GM23248 (cell line): Measurements from ENCODE around the gene ETV5. TPM values are rescaled to one million over a fixed set of nuclear protein-coding genes. Genes with fewer than 3 reads are reported as not detected.

ENCODE experiments used
- DNase-seq: peaks from one replicate; pipeline ENCODE4 v3.0.0-alpha.2; 2015
- H2AFZ ChIP-seq: fragments of 200-600 bp; sonication (generic); 2 replicates; pipeline ENCODE4 v1.6.1; 2016; ENCODE audit warnings: antibody characterized with exemption
- H3F3A ChIP-seq: fragments of 200-600 bp; sonication (generic); 2 replicates; pipeline ENCODE4 v1.6.1; 2016; ENCODE audit warnings: mild to moderate bottlenecking, antibody characterized with exemption, mixed run types; ENCODE audit not compliant: insufficient read depth
- H3K27ac ChIP-seq: fragments of 200-600 bp; sonication (generic); 2 replicates; pipeline ENCODE4 v1.5.1; 2016; ENCODE audit warnings: mild to moderate bottlenecking
- H3K27me3 ChIP-seq: fragments of 200-600 bp; sonication (generic); replicated peaks from 2 replicates; pipeline ENCODE4 v1.6.1; 2016; ENCODE audit warnings: mild to moderate bottlenecking; ENCODE audit not compliant: insufficient read depth
- H3K36me3 ChIP-seq: fragments of 200-600 bp; sonication (generic); 2 replicates; pipeline ENCODE4 v1.6.1; 2016; ENCODE audit warnings: low read depth, mild to moderate bottlenecking
- H3K4me1 ChIP-seq: fragments of 200-600 bp; sonication (generic); 2 replicates; pipeline ENCODE4 v1.6.1; 2016; ENCODE audit warnings: mild to moderate bottlenecking; ENCODE audit not compliant: insufficient read depth
- H3K4me2 ChIP-seq: fragments of 200-600 bp; sonication (generic); one replicate; pipeline ENCODE4 v1.6.1; 2016; ENCODE audit warnings: mild to moderate bottlenecking; ENCODE audit not compliant: unreplicated experiment
- H3K4me3 ChIP-seq: fragments of 200-600 bp; sonication (generic); 2 replicates; pipeline ENCODE4 v1.5.1; 2016; ENCODE audit warnings: mild to moderate bottlenecking
- H3K79me2 ChIP-seq: fragments of 200-600 bp; sonication (generic); 2 replicates; pipeline ENCODE4 v1.6.1; 2016; ENCODE audit warnings: mild to moderate bottlenecking; ENCODE audit not compliant: insufficient read depth
- H3K9ac ChIP-seq: fragments of 200-600 bp; sonication (generic); 2 replicates; pipeline ENCODE4 v1.6.1; 2016; ENCODE audit warnings: mild to moderate bottlenecking
- H3K9me2 ChIP-seq: fragments of 200-600 bp; sonication (generic); 2 replicates; pipeline ENCODE4 v1.6.1; 2016; ENCODE audit warnings: mixed run types, mild to moderate bottlenecking, moderate library complexity; ENCODE audit not compliant: insufficient read depth
- H3K9me3 ChIP-seq: fragments of 200-600 bp; sonication (generic); one replicate; pipeline ENCODE4 v1.6.1; 2017; ENCODE audit warnings: low read depth
- H4K20me1 ChIP-seq: fragments of 200-600 bp; sonication (generic); 2 replicates; pipeline ENCODE4 v1.6.0; 2016; ENCODE audit not compliant: insufficient read depth
- EZH2 ChIP-seq: fragments of 200-600 bp; sonication (generic); IDR thresholded peaks from 2 replicates; pipeline ENCODE4 v1.6.1; 2018; ENCODE audit warnings: antibody characterized with exemption, mild to moderate bottlenecking; ENCODE audit not compliant: insufficient read depth, poor library complexity, severe bottlenecking
- EZH2phosphoT487 ChIP-seq: fragments of 200-600 bp; sonication (generic); IDR thresholded peaks from 2 replicates; pipeline ENCODE4 v1.6.1; 2018; ENCODE audit warnings: antibody characterized with exemption, moderate library complexity, mild to moderate bottlenecking, low read depth; ENCODE audit not compliant: insufficient read depth
- WGBS, 2 experiments: methylation state at CpG; one replicate each; pipeline ENCODE4 v1.1.6; 2015 to 2017; ENCODE audit warnings: low lambda C conversion rate in 2 of 2, low coverage in 1 of 2; ENCODE audit errors: missing lambda C conversion rate in 2 of 2; 5-methylcytosine and 5-hydroxymethylcytosine counted together
- in situ Hi-C: fragments of 300-500 bp; cut with MboI; formaldehyde crosslinking; loops from 2 replicates; pipeline ENCODE4 v1.15.0; 2020
- polyA plus RNA-seq: library from polyadenylated mRNA; unstranded; fragments of >200 nt; fragmentation: Nextera tagmentation; extraction: Ambion mirVana; gene quantifications from 2 replicates; pipeline ENCODE4 v1.2.1, GENCODE V29; 2016
- total RNA-seq: library from RNA; depleted of rRNA; stranded (reverse); fragments of >200 nt; shearing (Covaris generic); gene quantifications from 2 replicates; pipeline ENCODE4 v1.2.3, GENCODE V29; 2014

Gene ETV5
- total and polyA plus RNA-seq, 2 experiments from 2014 or later, result 44.0 to 47.5 TPM

DNA sequence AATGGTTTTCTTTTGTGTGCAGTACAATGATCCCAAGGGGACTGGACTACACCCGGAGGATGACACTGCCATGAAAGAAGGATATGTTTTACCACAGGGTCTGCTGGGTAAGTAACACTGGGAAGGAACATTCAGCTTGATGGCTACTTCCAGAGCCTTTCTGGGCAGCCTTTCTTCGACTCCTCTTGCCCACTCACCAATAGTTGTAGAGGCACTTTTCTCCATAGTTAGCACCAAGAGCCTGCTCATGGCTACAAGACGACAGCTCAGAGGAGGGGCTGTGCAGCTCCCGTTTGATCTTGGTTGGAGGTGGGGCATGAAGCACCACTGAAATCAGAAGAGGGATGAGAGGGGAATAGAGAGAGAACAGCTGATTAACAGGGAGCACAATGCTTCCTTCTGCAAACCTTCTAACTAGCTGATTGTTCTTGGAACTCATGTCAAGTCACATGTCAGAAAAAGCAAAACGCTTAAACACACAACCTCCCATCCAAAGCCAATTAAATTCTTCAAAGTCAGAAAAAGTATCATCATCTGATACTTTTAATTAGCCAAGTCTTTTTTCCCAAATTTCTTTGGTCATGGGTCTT is 27.9 kb downstream of the ETV5 start:
- no peak for TF ChIP-seq EZH2
- no peak for TF ChIP-seq EZH2phosphoT487
- no peaks in the 10 kb centered on the region for H3K9me2 ChIP-seq
- H2AFZ ChIP-seq, result no peak overlapping the region
- no peaks in the 10 kb centered on the region for H4K20me1 ChIP-seq
- no peak for DNase-seq
- H3K4me2 ChIP-seq, result no peak overlapping the region
- H3K9me3 ChIP-seq, result no peaks in the 10 kb centered on the region
- H3K4me3 ChIP-seq, result no peak overlapping the region
- no peaks in the 10 kb centered on the region for H3K4me1 ChIP-seq
- no peak overlapping the region for H3K27ac ChIP-seq
- H3K79me2 ChIP-seq, result peaks cover 8% of the 10 kb centered on the region; the same call in 1 of the 2 replicates
- no peak overlapping the region for H3K9ac ChIP-seq
- WGBS, 2 experiments, result 81 to 84% methylated on average over 5 of the region's 5 CpGs
- H3F3A ChIP-seq, result no peaks in the 10 kb centered on the region
- in situ Hi-C loops, result no loop called here
- no peaks in the 10 kb centered on the region for H3K27me3 ChIP-seq
- H3K36me3 ChIP-seq, result peaks cover 37% of the 10 kb centered on the region; the same call in 1 of the 2 replicates

DNA sequence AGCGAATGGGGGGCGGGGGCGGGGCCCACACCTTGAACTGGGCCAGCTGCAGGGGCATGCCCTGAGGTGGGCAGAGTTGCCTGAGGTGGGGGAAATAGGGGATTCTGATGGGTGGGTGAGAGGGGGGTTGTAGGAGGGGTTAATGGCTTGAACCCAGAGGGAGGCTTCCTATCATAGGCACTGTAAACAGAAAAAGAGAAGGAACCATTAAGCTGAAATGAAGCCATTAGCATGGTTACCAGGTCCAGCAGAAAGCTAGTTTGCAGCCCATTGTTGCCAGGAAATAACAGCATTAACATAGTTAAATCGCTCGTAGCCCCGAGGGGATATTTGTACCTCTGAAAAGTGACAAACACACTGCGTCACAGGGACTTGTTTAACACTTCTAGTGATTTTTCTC is 29.0 kb downstream of the ETV5 start:
- peaks cover 47% of the 10 kb centered on the region for H3K36me3 ChIP-seq
- no peaks in the 10 kb centered on the region for H3K27me3 ChIP-seq
- DNase-seq, result no peak
- H2AFZ ChIP-seq, result no peak overlapping the region
- no peaks in the 10 kb centered on the region for H3K9me2 ChIP-seq
- H3K4me3 ChIP-seq, result no peak overlapping the region
- no peak for TF ChIP-seq EZH2phosphoT487
- no peak for TF ChIP-seq EZH2
- no peaks in the 10 kb centered on the region for H3K9me3 ChIP-seq
- in situ Hi-C loops, result no loop called here
- no peak overlapping the region for H3K27ac ChIP-seq
- no peak overlapping the region for H3K9ac ChIP-seq
- no peaks in the 10 kb centered on the region for H3F3A ChIP-seq
- H3K79me2 ChIP-seq, result peaks cover 6% of the 10 kb centered on the region; the same call in 1 of the 2 replicates
- WGBS, 2 experiments, result 76 to 86% methylated on average over 4 to 7 of the region's 7 CpGs
- H4K20me1 ChIP-seq, result no peaks in the 10 kb centered on the region
- no peak overlapping the region for H3K4me2 ChIP-seq
- no peaks in the 10 kb centered on the region for H3K4me1 ChIP-seq

DNA sequence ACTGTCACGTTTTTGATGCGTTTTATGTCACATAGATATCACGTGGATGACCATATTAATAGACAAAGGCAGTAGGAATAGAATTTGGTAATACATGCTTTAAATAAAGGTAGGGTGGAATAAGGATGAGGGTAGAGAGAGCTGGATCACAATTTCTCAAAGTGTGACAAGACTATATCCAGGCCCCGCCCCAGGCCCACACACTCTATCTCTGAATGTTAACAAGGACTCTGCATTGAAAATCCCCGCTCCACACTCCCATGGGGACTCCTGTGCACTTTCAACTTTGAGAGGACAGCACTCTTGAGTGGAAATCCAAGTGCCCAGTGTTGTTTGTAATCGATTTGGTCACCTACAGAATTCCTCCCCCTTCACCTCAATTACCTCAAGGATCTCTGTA is 31.4 kb downstream of the ETV5 start:
- peaks cover 46% of the 10 kb centered on the region for H3K36me3 ChIP-seq
- TF ChIP-seq EZH2, result no peak
- no peak for TF ChIP-seq EZH2phosphoT487
- no peaks in the 10 kb centered on the region for H3K4me1 ChIP-seq
- H3K27me3 ChIP-seq, result no peaks in the 10 kb centered on the region
- no peak overlapping the region for H2AFZ ChIP-seq
- DNase-seq, result no peak
- 85% methylated on average over 6 of the region's 6 CpGs for WGBS, 2 experiments
- in situ Hi-C loops, result no loop called here
- H3F3A ChIP-seq, result no peaks in the 10 kb centered on the region
- no peaks in the 10 kb centered on the region for H4K20me1 ChIP-seq
- no peaks in the 10 kb centered on the region for H3K9me3 ChIP-seq
- H3K4me3 ChIP-seq, result no peak overlapping the region
- no peak overlapping the region for H3K27ac ChIP-seq
- no peaks in the 10 kb centered on the region for H3K9me2 ChIP-seq
- no peaks in the 10 kb centered on the region for H3K79me2 ChIP-seq
- no peak overlapping the region for H3K9ac ChIP-seq
- H3K4me2 ChIP-seq, result no peak overlapping the region

DNA sequence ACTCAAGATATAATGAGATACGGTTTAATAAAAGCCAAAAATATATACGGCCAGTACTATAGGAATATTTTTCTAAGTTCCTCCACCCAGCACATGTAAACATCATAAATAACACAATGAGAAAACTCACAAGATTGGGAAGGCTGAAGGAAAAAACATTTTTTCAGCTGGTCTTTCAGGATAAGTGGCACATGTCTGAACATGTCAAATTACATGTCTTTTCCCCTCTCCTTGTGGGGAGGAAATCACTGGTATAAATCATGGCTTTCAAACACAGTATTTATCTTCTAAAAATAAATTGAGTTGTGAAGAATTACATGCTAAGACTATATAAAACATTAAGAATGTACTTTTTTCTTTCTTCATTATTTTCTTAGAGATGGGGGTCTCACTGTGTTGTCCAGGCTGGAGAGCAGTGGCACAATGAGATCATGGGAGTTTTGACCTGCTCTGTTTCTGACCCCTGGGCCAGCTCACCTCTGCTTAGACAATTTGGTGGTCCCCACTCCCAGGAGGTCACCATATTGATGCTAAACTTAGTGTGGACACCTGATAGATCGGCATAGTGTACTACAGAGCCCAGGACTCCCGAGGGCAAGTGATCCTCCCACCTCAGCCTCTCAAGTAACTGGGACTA is 32.8 kb downstream of the ETV5 start:
- Histone ChIP-seq H3K36me3 (peaks cover 41% of the 10 kb centered on the region), H3K9me2 (no peaks in the 10 kb centered on the region), H3K9me3 (no peaks in the 10 kb centered on the region), H4K20me1 (no peaks in the 10 kb centered on the region), H3K79me2 (no peaks in the 10 kb centered on the region), H3K4me2 (no peak overlapping the region), H3K27me3 (no peaks in the 10 kb centered on the region), H3F3A (no peaks in the 10 kb centered on the region), H3K4me3 (no peak overlapping the region), H2AFZ (no peak overlapping the region), H3K9ac (no peak overlapping the region), H3K4me1 (no peaks in the 10 kb centered on the region), H3K27ac (no peak overlapping the region)
- in situ Hi-C loops, result no loop called here
- no peak for DNase-seq
- no peak for TF ChIP-seq EZH2
- no peak for TF ChIP-seq EZH2phosphoT487
- 85 to 87% methylated on average over 4 of the region's 4 CpGs for WGBS, 2 experiments
